ENCODE results near the gene MROH2A. TPM values are rescaled to one million over a fixed set of nuclear protein-coding genes. Genes with fewer than 3 reads are reported as not detected.
A peak's percentile ranks its signal among the peaks of the same experiment; 100 is the strongest.

Gene MROH2A
- total and polyA plus RNA-seq, 4 donors = 0.08 to 0.28 (median 0.09) TPM; not detected in 1

- H3K4me1 ChIP-seq (ENCODE audit: control insufficient read depth in 4 of 4, insufficient read depth in 4 of 4, low read length in 3 of 4) = peaks cover 4 to 8% (median 7%) of the 10 kb centered on the region in 4 donors
- H3K4me3 ChIP-seq (ENCODE audit: low read depth in 1 of 3, low read length in 3 of 3) = no peak overlapping the region
- 78% methylated on average over 3 of the region's 3 CpGs for WGBS
- DNase-seq (ENCODE audit: low spot score) = no peak
- no peaks in the 10 kb centered on the region for H3K36me3 ChIP-seq (ENCODE audit: control insufficient read depth in 4 of 4, insufficient read depth in 3 of 4, low read depth in 1 of 4, low read length in 3 of 4)
- no peaks in the 10 kb centered on the region for H3K27me3 ChIP-seq (ENCODE audit: control insufficient read depth in 4 of 4, insufficient read depth in 4 of 4, low read length in 3 of 4)
- TF ChIP-seq MAX (IDR thresholded peaks at IDR 0.05) (no peak), HNF4G (IDR thresholded peaks at IDR 0.05) (no peak), TAF1 (conservative IDR thresholded peaks at IDR 0.05) (no peak), EGR1 (IDR thresholded peaks at IDR 0.05; ENCODE audit: low read depth in 2 of 2) (no peak)
- H3K27ac ChIP-seq (ENCODE audit: low read depth in 1 of 2, low read length in 2 of 2) = no peak overlapping the region
- H3K9ac ChIP-seq (ENCODE audit: low read depth in 1 of 2, low read length in 2 of 2) = no peak overlapping the region
- no peaks in the 10 kb centered on the region for H3K9me3 ChIP-seq (ENCODE audit: control insufficient read depth in 4 of 4, low read length in 3 of 4)
Observed at GRCh38 chr2:233852056-233852455, 73.9 kb downstream of the MROH2A start.

GRCh38 chr2:233853353-233853752 lies 75.2 kb downstream of the MROH2A start:
- Histone ChIP-seq H3K9ac (ENCODE audit: low read depth in 1 of 2, low read length in 2 of 2) (no peak overlapping the region), H3K4me1 (ENCODE audit: control insufficient read depth in 4 of 4, insufficient read depth in 4 of 4, low read length in 3 of 4) (peaks cover 6 to 8% (median 7%) of the 10 kb centered on the region in 4 donors), H3K4me3 (ENCODE audit: low read depth in 1 of 3, low read length in 3 of 3) (peak overlapping the region in 1 of 3 donors; percentile 76), H3K27me3 (ENCODE audit: control insufficient read depth in 4 of 4, insufficient read depth in 4 of 4, low read length in 3 of 4) (no peaks in the 10 kb centered on the region), H3K27ac (ENCODE audit: low read depth in 1 of 2, low read length in 2 of 2) (no peak overlapping the region), H3K36me3 (ENCODE audit: control insufficient read depth in 4 of 4, insufficient read depth in 3 of 4, low read depth in 1 of 4, low read length in 3 of 4) (no peaks in the 10 kb centered on the region), H3K9me3 (ENCODE audit: control insufficient read depth in 4 of 4, low read length in 3 of 4) (no peaks in the 10 kb centered on the region)
- no peak for DNase-seq (ENCODE audit: low spot score)
- no peak for TF ChIP-seq NR2F2 (IDR thresholded peaks at IDR 0.05)
- TF ChIP-seq REST (IDR thresholded peaks at IDR 0.05) = no peak
- no peak for TF ChIP-seq CTCF (IDR thresholded peaks at IDR 0.05; ENCODE audit: low read depth, low read length, missing input control)
- TF ChIP-seq HNF4A (conservative IDR thresholded peaks at IDR 0.05) = no peak
- no peak for TF ChIP-seq HNF4G (IDR thresholded peaks at IDR 0.05)
- no peak for TF ChIP-seq FOXA1 (IDR thresholded peaks at IDR 0.05)
- TF ChIP-seq RXRA (IDR thresholded peaks at IDR 0.05) = no peak
- TF ChIP-seq JUND (IDR thresholded peaks at IDR 0.05) = no peak
- TF ChIP-seq FOXA2 (IDR thresholded peaks at IDR 0.05) = no peak
- no peak for TF ChIP-seq ZBTB33 (IDR thresholded peaks at IDR 0.05)
- no peak for TF ChIP-seq MAX (IDR thresholded peaks at IDR 0.05)
- no peak for TF ChIP-seq YY1 (IDR thresholded peaks at IDR 0.05)
- TF ChIP-seq SP1 (IDR thresholded peaks at IDR 0.05) = no peak
- TF ChIP-seq GABPA (IDR thresholded peaks at IDR 0.05 in 1 of 2, conservative IDR thresholded peaks at IDR 0.05 in 1 of 2) = no peak
- no peak for TF ChIP-seq ATF3 (IDR thresholded peaks at IDR 0.05)
- TF ChIP-seq RAD21 (IDR thresholded peaks at IDR 0.05) = no peak
- WGBS = 54% methylated on average over 8 of the region's 8 CpGs
